HepG2 (cell line): ENCODE data around the gene PARP2. TPM values are rescaled to one million over a fixed set of nuclear protein-coding genes. Genes with fewer than 3 reads are reported as not detected.

Experiments
- AKAP8 ChIP-seq: sonication (generic); formaldehyde crosslinking; IDR thresholded peaks from 2 replicates; pipeline ENCODE4 v1.5.1; 2020; ENCODE audit warnings: mild to moderate bottlenecking, missing genetic modification reagents
- ERF ChIP-seq: IDR thresholded peaks from 2 replicates; pipeline ENCODE4 v1.6.1; 2018; ENCODE audit warnings: missing biosample characterization, missing genetic modification reagents
- HDAC1 ChIP-seq: sonication (generic); formaldehyde crosslinking; IDR thresholded peaks from 2 replicates; pipeline ENCODE4 v1.5.1; 2020; ENCODE audit warnings: mild to moderate bottlenecking, missing genetic modification reagents
- NFYC ChIP-seq: IDR thresholded peaks from 2 replicates; pipeline ENCODE4 v1.6.1; 2016; ENCODE audit warnings: missing genetic modification reagents, missing compliant biosample characterization
- PHF21A ChIP-seq: sonication (generic); formaldehyde crosslinking; IDR thresholded peaks from 2 replicates; pipeline ENCODE4 v1.5.0; 2020; ENCODE audit warnings: mild to moderate bottlenecking, missing genetic modification reagents
- PRPF4 ChIP-seq: fragments of 200-400 bp; formaldehyde crosslinking; IDR thresholded peaks from 2 replicates; pipeline ENCODE4 v1.6.1; 2016; ENCODE audit warnings: low read length, low read depth; ENCODE audit not compliant: poor library complexity, severe bottlenecking
- SIX4 ChIP-seq: sonication (generic); formaldehyde crosslinking; IDR thresholded peaks from 2 replicates; pipeline ENCODE4 v1.4.0; 2020; ENCODE audit warnings: missing genetic modification reagents
- SP2 ChIP-seq: sonication (generic); formaldehyde crosslinking; IDR thresholded peaks from 2 replicates; pipeline ENCODE4 v1.5.1; 2020; ENCODE audit warnings: mild to moderate bottlenecking, missing genetic modification reagents
- ZKSCAN1 ChIP-seq: fragments of 150-350 bp; IDR thresholded peaks from 2 replicates; pipeline ENCODE4 v1.6.1; 2014; ENCODE audit warnings: low read length
- ZNF143 ChIP-seq: sonication (generic); formaldehyde crosslinking; IDR thresholded peaks from 2 replicates; pipeline ENCODE4 v1.4.0; 2020; ENCODE audit warnings: missing genetic modification reagents
- ZNF232 ChIP-seq: sonication (generic); formaldehyde crosslinking; IDR thresholded peaks from 2 replicates; pipeline ENCODE4 v1.4.0; 2020; ENCODE audit warnings: missing genetic modification reagents, borderline replicate concordance
- ZNF564 ChIP-seq: sonication (generic); formaldehyde crosslinking; IDR thresholded peaks from 2 replicates; pipeline ENCODE4 v1.8.1; 2023; ENCODE audit warnings: mild to moderate bottlenecking, missing genetic modification reagents
- ZNF605 ChIP-seq: sonication (generic); formaldehyde crosslinking; IDR thresholded peaks from 2 replicates; pipeline ENCODE4 v1.8.0; 2022; ENCODE audit warnings: mild to moderate bottlenecking, missing genetic modification reagents
- ZNF850 ChIP-seq: sonication (generic); formaldehyde crosslinking; conservative IDR thresholded peaks from 2 replicates; pipeline ENCODE4 v1.9.0; 2021; ENCODE audit warnings: mild to moderate bottlenecking, missing genetic modification reagents
- ZZZ3 ChIP-seq: sonication (generic); formaldehyde crosslinking; IDR thresholded peaks from 2 replicates; pipeline ENCODE4 v1.4.0; 2020; ENCODE audit warnings: missing genetic modification reagents, mild to moderate bottlenecking, borderline replicate concordance
- polyA plus RNA-seq, 8 experiments: library from polyadenylated mRNA; depleted of rRNA in 3 of 8; stranded (reverse) in 7 of 8; unstranded in 1 of 8; fragments of >200 nt; fragmentation: Illumina TruSeq in 4 of 8; extraction: Trizol in 4 of 8; gene quantifications; 2 replicates each; pipeline versions ENCODE4 v1.2.1 to v1.2.3, GENCODE V29; 2011 to 2016; ENCODE audit warnings: low read depth in 4 of 8, missing spikeins in 1 of 8, mixed read lengths in 1 of 8; ENCODE audit not compliant: insufficient read depth in 1 of 8
- total RNA-seq, 5 experiments: library from RNA; depleted of rRNA; stranded (reverse); fragments of >200 nt; fragmentation: Illumina TruSeq; extraction: Trizol; gene quantifications; 2 replicates each; pipeline ENCODE4 v1.2.3, GENCODE V29; 2016; ENCODE audit warnings: low read depth in 1 of 5
- TF ChIP-seq, protein P1 (sequence below): sonication (generic); formaldehyde crosslinking; IDR thresholded peaks from 2 replicates; pipeline ENCODE4 v1.8.1; 2023; ENCODE audit warnings: missing genetic modification reagents, mild to moderate bottlenecking, borderline replicate concordance
- TF ChIP-seq, protein P2 (sequence below): sonication (generic); formaldehyde crosslinking; IDR thresholded peaks from 2 replicates; pipeline ENCODE4 v1.5.0; 2020; ENCODE audit warnings: missing genetic modification reagents
- TF ChIP-seq, protein P3 (sequence below): IDR thresholded peaks from 2 replicates; pipeline ENCODE4 v1.6.1; 2016; ENCODE audit warnings: mild to moderate bottlenecking
- TF ChIP-seq, protein P4 (sequence below): sonication (generic); formaldehyde crosslinking; conservative IDR thresholded peaks from 2 replicates; pipeline ENCODE4 v1.4.0; 2020; ENCODE audit warnings: mild to moderate bottlenecking, missing genetic modification reagents, moderate library complexity
- TF ChIP-seq, protein P5 (sequence below): sonication (generic); formaldehyde crosslinking; IDR thresholded peaks from 2 replicates; pipeline ENCODE4 v1.5.0; 2020; ENCODE audit warnings: missing genetic modification reagents, mild to moderate bottlenecking, borderline replicate concordance

PARP2 gene
- total and polyA plus RNA-seq, 2 of the 13 experiments (the other 11 are each of a cell fraction or from before 2014, with no cell fraction given): 37.3 to 38.4 TPM

DNA sequence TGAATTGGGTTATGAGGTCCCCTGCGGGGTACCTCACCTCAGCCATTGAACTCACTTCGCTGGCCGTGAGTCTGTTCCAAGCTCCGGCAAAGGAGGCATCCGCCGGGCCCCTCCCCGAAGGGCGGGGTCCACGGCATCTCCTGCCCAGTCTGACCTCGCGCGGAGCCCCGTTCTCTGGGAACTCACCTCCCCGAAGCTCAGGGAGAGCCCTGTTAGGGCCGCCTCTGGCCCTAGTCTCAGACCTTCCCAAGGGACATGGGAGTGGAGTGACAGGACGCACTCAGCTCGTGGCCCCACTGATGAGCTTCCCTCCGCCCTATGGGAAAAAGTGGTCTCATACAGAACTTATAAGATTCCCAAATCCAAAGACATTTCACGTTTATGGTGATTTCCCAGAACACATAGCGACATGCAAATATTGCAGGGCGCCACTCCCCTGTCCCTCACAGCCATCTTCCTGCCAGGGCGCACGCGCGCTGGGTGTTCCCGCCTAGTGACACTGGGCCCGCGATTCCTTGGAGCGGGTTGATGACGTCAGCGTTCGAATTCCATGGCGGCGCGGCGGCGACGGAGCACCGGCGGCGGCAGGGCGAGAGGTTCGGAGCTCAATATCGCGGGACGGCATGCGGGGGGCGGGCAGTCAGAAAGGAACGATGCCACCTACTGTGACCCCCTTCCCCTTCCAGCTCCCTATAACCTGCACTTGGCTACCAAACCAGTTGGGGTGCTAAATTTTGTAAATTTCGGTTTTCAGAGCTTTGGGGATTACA lies at the start of gene PARP2 (continued):
- TF ChIP-seq, protein P1, sequence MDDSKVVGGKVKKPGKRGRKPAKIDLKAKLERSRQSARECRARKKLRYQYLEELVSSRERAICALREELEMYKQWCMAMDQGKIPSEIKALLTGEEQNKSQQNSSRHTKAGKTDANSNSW (CRISPR knock-in tag): no peak; the same call in 1 of the 2 replicates
- TF ChIP-seq ZNF143 (CRISPR knock-in tag): peak; percentile 100
- TF ChIP-seq, protein P2, sequence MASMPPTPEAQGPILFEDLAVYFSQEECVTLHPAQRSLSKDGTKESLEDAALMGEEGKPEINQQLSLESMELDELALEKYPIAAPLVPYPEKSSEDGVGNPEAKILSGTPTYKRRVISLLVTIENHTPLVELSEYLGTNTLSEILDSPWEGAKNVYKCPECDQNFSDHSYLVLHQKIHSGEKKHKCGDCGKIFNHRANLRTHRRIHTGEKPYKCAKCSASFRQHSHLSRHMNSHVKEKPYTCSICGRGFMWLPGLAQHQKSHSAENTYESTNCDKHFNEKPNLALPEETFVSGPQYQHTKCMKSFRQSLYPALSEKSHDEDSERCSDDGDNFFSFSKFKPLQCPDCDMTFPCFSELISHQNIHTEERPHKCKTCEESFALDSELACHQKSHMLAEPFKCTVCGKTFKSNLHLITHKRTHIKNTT (CRISPR knock-in tag): no peak
- TF ChIP-seq, protein P3, sequence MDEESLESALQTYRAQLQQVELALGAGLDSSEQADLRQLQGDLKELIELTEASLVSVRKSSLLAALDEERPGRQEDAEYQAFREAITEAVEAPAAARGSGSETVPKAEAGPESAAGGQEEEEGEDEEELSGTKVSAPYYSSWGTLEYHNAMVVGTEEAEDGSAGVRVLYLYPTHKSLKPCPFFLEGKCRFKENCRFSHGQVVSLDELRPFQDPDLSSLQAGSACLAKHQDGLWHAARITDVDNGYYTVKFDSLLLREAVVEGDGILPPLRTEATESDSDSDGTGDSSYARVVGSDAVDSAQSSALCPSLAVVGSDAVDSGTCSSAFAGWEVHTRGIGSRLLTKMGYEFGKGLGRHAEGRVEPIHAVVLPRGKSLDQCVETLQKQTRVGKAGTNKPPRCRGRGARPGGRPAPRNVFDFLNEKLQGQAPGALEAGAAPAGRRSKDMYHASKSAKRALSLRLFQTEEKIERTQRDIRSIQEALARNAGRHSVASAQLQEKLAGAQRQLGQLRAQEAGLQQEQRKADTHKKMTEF: peak; percentile 97
- no peak for TF ChIP-seq PRPF4
- no peak for TF ChIP-seq AKAP8
- TF ChIP-seq HDAC1 (CRISPR knock-in tag): peak; percentile 94
- TF ChIP-seq PHF21A (CRISPR knock-in tag): peak; percentile 97
- peak; percentile 96 for TF ChIP-seq ERF (CRISPR knock-in tag)
- TF ChIP-seq ZZZ3 (CRISPR knock-in tag): peak; percentile 94
- TF ChIP-seq, protein P4, sequence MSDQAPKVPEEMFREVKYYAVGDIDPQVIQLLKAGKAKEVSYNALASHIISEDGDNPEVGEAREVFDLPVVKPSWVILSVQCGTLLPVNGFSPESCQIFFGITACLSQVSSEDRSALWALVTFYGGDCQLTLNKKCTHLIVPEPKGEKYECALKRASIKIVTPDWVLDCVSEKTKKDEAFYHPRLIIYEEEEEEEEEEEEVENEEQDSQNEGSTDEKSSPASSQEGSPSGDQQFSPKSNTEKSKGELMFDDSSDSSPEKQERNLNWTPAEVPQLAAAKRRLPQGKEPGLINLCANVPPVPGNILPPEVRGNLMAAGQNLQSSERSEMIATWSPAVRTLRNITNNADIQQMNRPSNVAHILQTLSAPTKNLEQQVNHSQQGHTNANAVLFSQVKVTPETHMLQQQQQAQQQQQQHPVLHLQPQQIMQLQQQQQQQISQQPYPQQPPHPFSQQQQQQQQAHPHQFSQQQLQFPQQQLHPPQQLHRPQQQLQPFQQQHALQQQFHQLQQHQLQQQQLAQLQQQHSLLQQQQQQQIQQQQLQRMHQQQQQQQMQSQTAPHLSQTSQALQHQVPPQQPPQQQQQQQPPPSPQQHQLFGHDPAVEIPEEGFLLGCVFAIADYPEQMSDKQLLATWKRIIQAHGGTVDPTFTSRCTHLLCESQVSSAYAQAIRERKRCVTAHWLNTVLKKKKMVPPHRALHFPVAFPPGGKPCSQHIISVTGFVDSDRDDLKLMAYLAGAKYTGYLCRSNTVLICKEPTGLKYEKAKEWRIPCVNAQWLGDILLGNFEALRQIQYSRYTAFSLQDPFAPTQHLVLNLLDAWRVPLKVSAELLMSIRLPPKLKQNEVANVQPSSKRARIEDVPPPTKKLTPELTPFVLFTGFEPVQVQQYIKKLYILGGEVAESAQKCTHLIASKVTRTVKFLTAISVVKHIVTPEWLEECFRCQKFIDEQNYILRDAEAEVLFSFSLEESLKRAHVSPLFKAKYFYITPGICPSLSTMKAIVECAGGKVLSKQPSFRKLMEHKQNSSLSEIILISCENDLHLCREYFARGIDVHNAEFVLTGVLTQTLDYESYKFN (CRISPR knock-in tag): peak; percentile 84
- TF ChIP-seq SIX4: no peak
- TF ChIP-seq ZNF605 (CRISPR knock-in tag): peak; percentile 70
- peak; percentile 95 for TF ChIP-seq ZNF564 (CRISPR knock-in tag)
- peak; percentile 30; the same call in 1 of the 2 replicates for TF ChIP-seq ZNF232 (CRISPR knock-in tag)
- TF ChIP-seq SP2: 0 out of 2 replicates have a peak, but pooled peaks have one; percentile 48
- TF ChIP-seq ZNF850 (CRISPR knock-in tag): no peak
- peak; percentile 61; the same call in 1 of the 2 replicates for TF ChIP-seq NFYC (CRISPR knock-in tag)
- no peak; the same call in 1 of the 2 replicates for TF ChIP-seq ZKSCAN1
- TF ChIP-seq, protein P5, sequence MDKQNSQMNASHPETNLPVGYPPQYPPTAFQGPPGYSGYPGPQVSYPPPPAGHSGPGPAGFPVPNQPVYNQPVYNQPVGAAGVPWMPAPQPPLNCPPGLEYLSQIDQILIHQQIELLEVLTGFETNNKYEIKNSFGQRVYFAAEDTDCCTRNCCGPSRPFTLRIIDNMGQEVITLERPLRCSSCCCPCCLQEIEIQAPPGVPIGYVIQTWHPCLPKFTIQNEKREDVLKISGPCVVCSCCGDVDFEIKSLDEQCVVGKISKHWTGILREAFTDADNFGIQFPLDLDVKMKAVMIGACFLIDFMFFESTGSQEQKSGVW (CRISPR knock-in tag): no peak
